ENCODE measurements around the gene CLIC5. TPM values are rescaled to one million over a fixed set of nuclear protein-coding genes. Genes with fewer than 3 reads are reported as not detected.

CLIC5 gene
- polyA plus RNA-seq, 3 donors: not detected

GRCh38 chr6:45916692-45917091 is 99.0 kb downstream of the CLIC5 start:
- H3K27ac Mint-ChIP-seq: no peak overlapping the region

GRCh38 chr6:45915780-45916468 is 99.7 kb downstream of the CLIC5 start:
- Mint-ChIP-seq H3K4me3 (no peak overlapping the region), H3K4me1 (no peaks in the 10 kb centered on the region), H3K27ac (no peak overlapping the region), H3K36me3 (no peaks in the 10 kb centered on the region), H3K27me3 (ENCODE audit: low read depth in 3 of 3) (no peaks in the 10 kb centered on the region), H3K9me3 (no peaks in the 10 kb centered on the region)
- Histone ChIP-seq H3K9ac (ENCODE audit: insufficient read depth, low read length, poor library complexity, severe bottlenecking) (no peak overlapping the region), H3K36me3 (replicated peaks in 1 of 2; ENCODE audit: control insufficient read depth in 1 of 2, insufficient read depth in 2 of 2, low read length in 2 of 2) (no peaks in the 10 kb centered on the region), H3K4me1 (ENCODE audit: control insufficient read depth in 1 of 2, insufficient read depth in 2 of 2, low read length in 2 of 2) (no peaks in the 10 kb centered on the region), H3K79me2 (ENCODE audit: insufficient read depth, low read length) (no peaks in the 10 kb centered on the region), H3K9me3 (replicated peaks in 1 of 2; ENCODE audit: control insufficient read depth in 1 of 2, insufficient read depth in 1 of 2, low read length in 2 of 2) (no peaks in the 10 kb centered on the region), H3K27ac (ENCODE audit: low read depth in 1 of 2, low read length in 2 of 2) (no peak overlapping the region), H3K4me3 (replicated peaks in 1 of 3; ENCODE audit: low read depth in 2 of 3, low read length in 3 of 3) (no peak overlapping the region), H3K4me2 (replicated peaks; ENCODE audit: extremely low read depth, low read length, poor library complexity, severe bottlenecking) (no peak overlapping the region), H4K20me1 (ENCODE audit: insufficient read depth, low read length) (no peaks in the 10 kb centered on the region), H3K27me3 (ENCODE audit: control insufficient read depth in 2 of 2, insufficient read depth in 2 of 2, low read length in 2 of 2) (no peaks in the 10 kb centered on the region), H2AFZ (ENCODE audit: insufficient read depth, low read depth, low read length, poor library complexity, severe bottlenecking) (no peak overlapping the region)
- no peak for TF ChIP-seq CTCF (IDR thresholded peaks at IDR 0.05)
- no peak for DNase-seq
- intact Hi-C loops (cut with micrococcal nuclease): no loop called here
- 100% methylated on average over 2 of the region's 3 CpGs for WGBS (ENCODE audit: insufficient coverage)

More at GRCh38 chr6:45916692-45917091, 99.0 kb downstream of the CLIC5 start:
- WGBS (ENCODE audit: insufficient coverage): 94% methylated on average over 5 of the region's 5 CpGs
- Mint-ChIP-seq H3K27me3 (ENCODE audit: low read depth in 3 of 3) (no peaks in the 10 kb centered on the region), H3K36me3 (no peaks in the 10 kb centered on the region), H3K4me3 (no peak overlapping the region), H3K9me3 (no peaks in the 10 kb centered on the region), H3K4me1 (no peaks in the 10 kb centered on the region)
- intact Hi-C loops (cut with micrococcal nuclease): no loop called here
- TF ChIP-seq CTCF (IDR thresholded peaks at IDR 0.05): no peak
- Histone ChIP-seq H3K27me3 (ENCODE audit: control insufficient read depth in 2 of 2, insufficient read depth in 2 of 2, low read length in 2 of 2) (no peaks in the 10 kb centered on the region), H2AFZ (ENCODE audit: insufficient read depth, low read depth, low read length, poor library complexity, severe bottlenecking) (no peak overlapping the region), H3K4me2 (replicated peaks; ENCODE audit: extremely low read depth, low read length, poor library complexity, severe bottlenecking) (no peak overlapping the region), H3K36me3 (replicated peaks in 1 of 2; ENCODE audit: control insufficient read depth in 1 of 2, insufficient read depth in 2 of 2, low read length in 2 of 2) (no peaks in the 10 kb centered on the region), H3K79me2 (ENCODE audit: insufficient read depth, low read length) (no peaks in the 10 kb centered on the region), H3K27ac (ENCODE audit: low read depth in 1 of 2, low read length in 2 of 2) (no peak overlapping the region), H3K4me3 (replicated peaks in 1 of 3; ENCODE audit: low read depth in 2 of 3, low read length in 3 of 3) (no peak overlapping the region), H3K9me3 (replicated peaks in 1 of 2; ENCODE audit: control insufficient read depth in 1 of 2, insufficient read depth in 1 of 2, low read length in 2 of 2) (no peaks in the 10 kb centered on the region), H3K4me1 (ENCODE audit: control insufficient read depth in 1 of 2, insufficient read depth in 2 of 2, low read length in 2 of 2) (no peaks in the 10 kb centered on the region), H4K20me1 (ENCODE audit: insufficient read depth, low read length) (no peaks in the 10 kb centered on the region), H3K9ac (ENCODE audit: insufficient read depth, low read length, poor library complexity, severe bottlenecking) (no peak overlapping the region)
- no peak for DNase-seq

Data from CD14-positive monocyte (primary cell).